HG03095 (cell line): ENCODE data around the gene EXOG.
A peak's percentile ranks its signal among the peaks of the same experiment; 100 is the strongest.

ENCODE experiments used
- ATAC-seq: cut with Tn5 transposase; IDR thresholded peaks from one replicate; pipeline ENCODE4 v1.9.1; 2021; ENCODE audit warnings: moderate library complexity; ENCODE audit not compliant: unreplicated experiment

Gene EXOG

GRCh38 chr3:38472342-38472741 is 23.8 kb upstream of the EXOG start:
- ATAC-seq, result no peak

GRCh38 chr3:38473229-38473628 is 22.9 kb upstream of the EXOG start:
- no peak for ATAC-seq

- no peak for ATAC-seq
Measured at GRCh38 chr3:38474928-38475605, 21.1 kb upstream of the EXOG start.

- no peak for ATAC-seq
Measured at GRCh38 chr3:38475716-38476115, 20.4 kb upstream of the EXOG start.

GRCh38 chr3:38476157-38476756 is 19.9 kb upstream of the EXOG start:
- ATAC-seq, result no peak

- no peak for ATAC-seq
Measured at GRCh38 chr3:38477057-38477820, 18.9 kb upstream of the EXOG start.

- no peak for ATAC-seq
Measured at GRCh38 chr3:38477839-38478450, 18.2 kb upstream of the EXOG start.

GRCh38 chr3:38478901-38479300 is 17.2 kb upstream of the EXOG start:
- no peak for ATAC-seq

- ATAC-seq, result peak; percentile 64
Measured at GRCh38 chr3:38479431-38480092, 16.6 kb upstream of the EXOG start.

- ATAC-seq, result no peak
Measured at GRCh38 chr3:38480093-38480445, 16.1 kb upstream of the EXOG start.

GRCh38 chr3:38480930-38481329 is 15.2 kb upstream of the EXOG start:
- no peak for ATAC-seq

- no peak for ATAC-seq
Measured at GRCh38 chr3:38482951-38483350, 13.2 kb upstream of the EXOG start.

GRCh38 chr3:38487323-38487722 is 8.8 kb upstream of the EXOG start:
- peak; percentile 99 for ATAC-seq

- no peak for ATAC-seq
Measured at GRCh38 chr3:38488949-38489348, 7.2 kb upstream of the EXOG start.

- no peak for ATAC-seq
Measured at GRCh38 chr3:38489766-38490165, 6.4 kb upstream of the EXOG start.

GRCh38 chr3:38490281-38491030 is 5.7 kb upstream of the EXOG start:
- no peak for ATAC-seq

GRCh38 chr3:38491215-38491614 is 4.9 kb upstream of the EXOG start:
- no peak for ATAC-seq

GRCh38 chr3:38493031-38493430 is 3.1 kb upstream of the EXOG start:
- no peak for ATAC-seq

- ATAC-seq, result no peak
Measured at GRCh38 chr3:38497031-38497430, 891 bp downstream of the EXOG start.

- no peak for ATAC-seq
Measured at GRCh38 chr3:38500688-38501417, 4.7 kb downstream of the EXOG start.
